ENCODE results near the gene UFSP1.

GRCh38 chr7:100867040-100867775 is 22.3 kb downstream of the UFSP1 start, which contains the start of gene TRIP6:
- TF ChIP-seq ZNF8 (CRISPR knock-in tag; IDR thresholded peaks at IDR 0.05) (no peak), CSDC2 (CRISPR knock-in tag; IDR thresholded peaks at IDR 0.05) (no peak), RARB (CRISPR knock-in tag; IDR thresholded peaks at IDR 0.05) (no peak), ZFP3 (CRISPR knock-in tag; IDR thresholded peaks at IDR 0.05) (no peak), POU6F1 (CRISPR knock-in tag; IDR thresholded peaks at IDR 0.05; ENCODE audit: borderline replicate concordance, low read depth) (no peak), TOX (CRISPR knock-in tag; IDR thresholded peaks at IDR 0.05; ENCODE audit: borderline replicate concordance) (no peak), ZNF70 (CRISPR knock-in tag; IDR thresholded peaks at IDR 0.05) (no peak), ZNF565 (CRISPR knock-in tag; conservative IDR thresholded peaks at IDR 0.05; ENCODE audit: low read depth) (no peak), PPARA (CRISPR knock-in tag; IDR thresholded peaks at IDR 0.05; ENCODE audit: borderline replicate concordance) (no peak), OSR1 (CRISPR knock-in tag; IDR thresholded peaks at IDR 0.05) (no peak), ARNTL (CRISPR knock-in tag; IDR thresholded peaks at IDR 0.05; ENCODE audit: borderline replicate concordance, low read depth) (no peak)
- TF ChIP-seq, protein P1, sequence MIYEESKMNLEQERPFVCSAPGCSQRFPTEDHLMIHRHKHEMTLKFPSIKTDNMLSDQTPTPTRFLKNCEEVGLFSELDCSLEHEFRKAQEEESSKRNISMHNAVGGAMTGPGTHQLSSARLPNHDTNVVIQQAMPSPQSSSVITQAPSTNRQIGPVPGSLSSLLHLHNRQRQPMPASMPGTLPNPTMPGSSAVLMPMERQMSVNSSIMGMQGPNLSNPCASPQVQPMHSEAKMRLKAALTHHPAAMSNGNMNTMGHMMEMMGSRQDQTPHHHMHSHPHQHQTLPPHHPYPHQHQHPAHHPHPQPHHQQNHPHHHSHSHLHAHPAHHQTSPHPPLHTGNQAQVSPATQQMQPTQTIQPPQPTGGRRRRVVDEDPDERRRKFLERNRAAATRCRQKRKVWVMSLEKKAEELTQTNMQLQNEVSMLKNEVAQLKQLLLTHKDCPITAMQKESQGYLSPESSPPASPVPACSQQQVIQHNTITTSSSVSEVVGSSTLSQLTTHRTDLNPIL (CRISPR knock-in tag; IDR thresholded peaks at IDR 0.05; ENCODE audit: low read depth), result no peak
- TF ChIP-seq, protein P2, sequence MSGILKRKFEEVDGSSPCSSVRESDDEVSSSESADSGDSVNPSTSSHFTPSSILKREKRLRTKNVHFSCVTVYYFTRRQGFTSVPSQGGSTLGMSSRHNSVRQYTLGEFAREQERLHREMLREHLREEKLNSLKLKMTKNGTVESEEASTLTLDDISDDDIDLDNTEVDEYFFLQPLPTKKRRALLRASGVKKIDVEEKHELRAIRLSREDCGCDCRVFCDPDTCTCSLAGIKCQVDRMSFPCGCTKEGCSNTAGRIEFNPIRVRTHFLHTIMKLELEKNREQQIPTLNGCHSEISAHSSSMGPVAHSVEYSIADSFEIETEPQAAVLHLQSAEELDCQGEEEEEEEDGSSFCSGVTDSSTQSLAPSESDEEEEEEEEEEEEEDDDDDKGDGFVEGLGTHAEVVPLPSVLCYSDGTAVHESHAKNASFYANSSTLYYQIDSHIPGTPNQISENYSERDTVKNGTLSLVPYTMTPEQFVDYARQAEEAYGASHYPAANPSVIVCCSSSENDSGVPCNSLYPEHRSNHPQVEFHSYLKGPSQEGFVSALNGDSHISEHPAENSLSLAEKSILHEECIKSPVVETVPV (CRISPR knock-in tag; IDR thresholded peaks at IDR 0.05), result no peak

Data from SK-N-SH treated with all-trans-retinoic acid at 6 μM for 48 hours (cell line).